ENCODE data around the gene OR6C1.
"Not testable (repeated sequence)": the region's sequence is repeated elsewhere in the genome, so short reads cannot be mapped to it uniquely, and the experiment has no call there.

The OR6C1 gene

GRCh38 chr12:55336002-55336401, 21.9 kb downstream of the OR6C1 start:
- Histone ChIP-seq H3K27me3 (replicated peaks in 2 of 5; ENCODE audit: control insufficient read depth in 4 of 5, insufficient read depth in 5 of 5, low read length in 4 of 5) (peaks cover 0 to 6% (median 3%) of the 10 kb centered on the region in 5 experiments), H3K36me3 (ENCODE audit: control insufficient read depth in 4 of 4, insufficient read depth in 4 of 4, low read length in 3 of 4) (no peaks in the 10 kb centered on the region), H3K4me1 (ENCODE audit: control extremely low read depth in 1 of 4, control insufficient read depth in 4 of 4, insufficient read depth in 4 of 4, low read length in 3 of 4) (no peaks in the 10 kb centered on the region), H3K9me3 (ENCODE audit: control extremely low read depth in 1 of 5, control insufficient read depth in 4 of 5, insufficient read depth in 2 of 5, low read depth in 1 of 5, low read length in 4 of 5) (no peaks in the 10 kb centered on the region), H3K27ac (ENCODE audit: insufficient read depth in 1 of 2, low read depth in 1 of 2, low read length in 2 of 2, poor library complexity in 1 of 2, severe bottlenecking in 2 of 2) (no peak overlapping the region), H3K4me3 (ENCODE audit: control insufficient read depth in 1 of 7, extremely low read depth in 1 of 7, insufficient read depth in 4 of 7, low read depth in 2 of 7, low read length in 6 of 7) (no peak overlapping the region)
- CTCF ChIA-PET: no interaction called here
- no peak for DNase-seq
- 99% methylated on average over 6 of the region's 10 CpGs for WGBS (ENCODE audit: insufficient coverage)
- POLR2A ChIA-PET: no interaction called here

- CTCF ChIA-PET; H3K27ac ChIP-seq (ENCODE audit: insufficient read depth in 1 of 2, low read depth in 1 of 2, low read length in 2 of 2, poor library complexity in 1 of 2, severe bottlenecking in 2 of 2); POLR2A ChIA-PET; DNase-seq; H3K4me3 ChIP-seq (ENCODE audit: control insufficient read depth in 1 of 7, extremely low read depth in 1 of 7, insufficient read depth in 4 of 7, low read depth in 2 of 7, low read length in 6 of 7); H3K9me3 ChIP-seq (ENCODE audit: control extremely low read depth in 1 of 5, control insufficient read depth in 4 of 5, insufficient read depth in 2 of 5, low read depth in 1 of 5, low read length in 4 of 5); H3K27me3 ChIP-seq (replicated peaks in 2 of 5; ENCODE audit: control insufficient read depth in 4 of 5, insufficient read depth in 5 of 5, low read length in 4 of 5); H3K4me1 ChIP-seq (ENCODE audit: control extremely low read depth in 1 of 4, control insufficient read depth in 4 of 4, insufficient read depth in 4 of 4, low read length in 3 of 4); H3K36me3 ChIP-seq (ENCODE audit: control insufficient read depth in 4 of 4, insufficient read depth in 4 of 4, low read length in 3 of 4): not testable (repeated sequence)
- WGBS (ENCODE audit: insufficient coverage): 77% methylated on average over 3 of the region's 4 CpGs
These were observed 41.2 kb downstream of the OR6C1 start for GRCh38 chr12:55355338-55355737.

- H3K4me1 ChIP-seq (ENCODE audit: control extremely low read depth in 1 of 4, control insufficient read depth in 4 of 4, insufficient read depth in 4 of 4, low read length in 3 of 4): no peaks in the 10 kb centered on the region
- no CpG with 5 or more reads among the region's 4 CpGs for WGBS (ENCODE audit: insufficient coverage)
- H3K27me3 ChIP-seq (replicated peaks in 2 of 5; ENCODE audit: control insufficient read depth in 4 of 5, insufficient read depth in 5 of 5, low read length in 4 of 5): peaks cover 0 to 6% (median 0%) of the 10 kb centered on the region in 5 experiments
- POLR2A ChIA-PET: no interaction called here
- no peaks in the 10 kb centered on the region for H3K36me3 ChIP-seq (ENCODE audit: control insufficient read depth in 4 of 4, insufficient read depth in 4 of 4, low read length in 3 of 4)
- no peaks in the 10 kb centered on the region for H3K9me3 ChIP-seq (ENCODE audit: control extremely low read depth in 1 of 5, control insufficient read depth in 4 of 5, insufficient read depth in 2 of 5, low read depth in 1 of 5, low read length in 4 of 5)
- H3K4me3 ChIP-seq (ENCODE audit: control insufficient read depth in 1 of 7, extremely low read depth in 1 of 7, insufficient read depth in 4 of 7, low read depth in 2 of 7, low read length in 6 of 7): no peak within 1 kb of the TSS
- CTCF ChIA-PET: no interaction called here
- no peak for DNase-seq
- H3K27ac ChIP-seq (ENCODE audit: insufficient read depth in 1 of 2, low read depth in 1 of 2, low read length in 2 of 2, poor library complexity in 1 of 2, severe bottlenecking in 2 of 2): no peak within 1 kb of the TSS
These were observed 48.5 kb downstream of the OR6C1 start, which contains the start of gene OR6C75 for GRCh38 chr12:55362675-55363074. Gene OR6C75, plus strand, starts transcription at chr12:55362975. Its CDS starts 2,136 bp downstream, at chr12:55365111.

- Histone ChIP-seq H3K4me3 (ENCODE audit: control insufficient read depth in 1 of 7, extremely low read depth in 1 of 7, insufficient read depth in 4 of 7, low read depth in 2 of 7, low read length in 6 of 7) (no peak overlapping the region), H3K9me3 (ENCODE audit: control extremely low read depth in 1 of 5, control insufficient read depth in 4 of 5, insufficient read depth in 2 of 5, low read depth in 1 of 5, low read length in 4 of 5) (no peaks in the 10 kb centered on the region), H3K27ac (ENCODE audit: insufficient read depth in 1 of 2, low read depth in 1 of 2, low read length in 2 of 2, poor library complexity in 1 of 2, severe bottlenecking in 2 of 2) (no peak overlapping the region), H3K27me3 (replicated peaks in 2 of 5; ENCODE audit: control insufficient read depth in 4 of 5, insufficient read depth in 5 of 5, low read length in 4 of 5) (peaks cover 0 to 6% (median 0%) of the 10 kb centered on the region in 5 experiments), H3K4me1 (ENCODE audit: control extremely low read depth in 1 of 4, control insufficient read depth in 4 of 4, insufficient read depth in 4 of 4, low read length in 3 of 4) (no peaks in the 10 kb centered on the region), H3K36me3 (ENCODE audit: control insufficient read depth in 4 of 4, insufficient read depth in 4 of 4, low read length in 3 of 4) (no peaks in the 10 kb centered on the region)
- DNase-seq: no peak
- 100% methylated on average over 1 of the region's 3 CpGs for WGBS (ENCODE audit: insufficient coverage)
- POLR2A ChIA-PET: no interaction called here
- CTCF ChIA-PET: interaction anchor here (1.2 kb wide), 1 partner anchor 11 kb away, joined by 3 read pairs; no protein-coding TSS in a partner anchor
These were observed 50.9 kb downstream of the OR6C1 start for GRCh38 chr12:55365086-55365485.

Data from common myeloid progenitor, CD34-positive (primary cell).